ENCODE results near the gene MRPL4. TPM values are rescaled to one million over a fixed set of nuclear protein-coding genes. Genes with fewer than 3 reads are reported as not detected.

The MRPL4 gene
- total RNA-seq: 13.9 and 15.7 TPM in 2 replicates

DNA sequence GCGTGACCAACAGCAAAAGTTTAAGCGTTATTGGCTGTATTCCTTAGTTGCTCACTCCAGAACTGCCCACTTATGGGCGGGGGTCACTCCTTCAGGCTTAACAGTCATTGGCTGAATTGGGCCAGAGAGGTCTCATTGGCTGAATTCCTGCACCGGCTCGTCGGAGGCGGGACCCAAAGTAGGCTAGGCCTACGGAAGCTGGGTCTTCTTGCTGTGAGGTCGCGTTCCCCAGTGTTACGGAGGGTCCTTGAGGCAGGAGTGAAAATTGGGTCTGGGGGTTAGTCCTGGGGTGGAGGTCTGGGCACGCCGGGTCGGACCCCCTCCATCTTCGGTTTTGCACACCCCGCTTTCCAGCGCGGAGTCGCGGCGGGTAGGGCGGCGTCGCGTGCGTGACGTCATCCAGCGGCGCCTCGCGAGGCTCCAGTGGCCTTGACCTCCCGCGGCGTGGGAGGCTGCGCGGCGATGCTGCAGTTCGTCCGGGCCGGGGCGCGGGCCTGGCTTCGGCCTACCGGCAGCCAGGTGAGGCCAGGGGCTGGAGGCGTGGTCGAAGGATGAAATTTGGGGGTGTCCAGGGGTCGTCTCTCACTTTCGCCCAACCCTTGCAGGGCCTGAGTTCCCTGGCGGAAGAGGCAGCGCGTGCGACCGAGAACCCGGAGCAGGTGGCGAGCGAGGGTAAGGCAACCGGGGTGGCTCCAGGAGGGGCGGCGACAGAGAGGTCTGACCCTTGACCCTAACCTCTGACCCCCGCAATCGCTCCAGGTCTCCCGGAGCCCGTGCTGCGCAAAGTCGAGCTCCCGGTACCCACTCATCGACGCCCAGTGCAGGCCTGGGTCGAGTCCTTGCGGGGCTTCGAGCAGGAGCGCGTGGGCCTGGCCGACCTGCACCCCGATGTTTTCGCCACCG, at the start of gene MRPL4:
TSS of gene MRPL4 (plus strand) at position 423 of the 903 bp plus-strand sequence. CDS start at position 463, 40 bp downstream.

DNA sequence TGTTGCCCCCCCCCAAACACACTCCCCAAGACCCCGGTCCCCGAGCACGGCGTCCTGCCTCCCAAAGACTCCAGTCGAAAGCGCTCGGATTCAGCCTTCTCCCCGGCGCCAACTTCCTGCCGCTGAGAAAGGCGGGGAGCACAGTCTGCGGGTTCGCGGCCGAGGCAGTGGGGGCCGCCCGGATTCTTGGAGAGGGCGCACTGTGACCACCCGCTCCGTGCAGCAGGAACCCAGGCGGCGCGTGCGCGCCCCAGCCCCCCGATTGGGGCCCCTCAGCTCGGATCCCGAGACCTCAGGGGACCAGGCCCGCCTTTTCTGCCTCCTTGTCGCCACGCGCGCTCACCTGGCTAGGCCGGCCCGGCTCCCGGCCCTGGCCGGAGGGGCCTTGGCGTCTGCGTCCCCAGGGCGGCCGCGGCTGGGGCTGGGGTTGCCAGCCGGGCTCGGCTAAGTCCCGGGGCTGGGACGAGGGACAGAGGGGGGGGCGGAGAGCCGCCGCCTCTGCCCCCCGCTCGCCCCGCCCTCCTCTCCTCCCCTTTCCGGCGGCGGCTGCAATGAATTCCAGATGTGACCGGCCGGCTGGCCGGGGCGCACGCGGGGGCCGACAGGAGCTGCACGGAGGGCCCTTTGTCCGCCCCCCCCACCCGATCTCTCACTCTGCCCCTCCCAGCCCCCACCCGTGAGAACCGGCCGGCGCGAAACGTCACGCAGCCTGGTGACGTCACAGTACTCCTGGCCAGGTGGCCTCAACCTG, 21.0 kb upstream of the MRPL4 start, which contains the start of gene S1PR2:
TSS of gene S1PR2 (minus strand) at position 471 of the 751 bp plus-strand sequence. CDS start 6,426 bp downstream, outside the sequence.

DNA sequence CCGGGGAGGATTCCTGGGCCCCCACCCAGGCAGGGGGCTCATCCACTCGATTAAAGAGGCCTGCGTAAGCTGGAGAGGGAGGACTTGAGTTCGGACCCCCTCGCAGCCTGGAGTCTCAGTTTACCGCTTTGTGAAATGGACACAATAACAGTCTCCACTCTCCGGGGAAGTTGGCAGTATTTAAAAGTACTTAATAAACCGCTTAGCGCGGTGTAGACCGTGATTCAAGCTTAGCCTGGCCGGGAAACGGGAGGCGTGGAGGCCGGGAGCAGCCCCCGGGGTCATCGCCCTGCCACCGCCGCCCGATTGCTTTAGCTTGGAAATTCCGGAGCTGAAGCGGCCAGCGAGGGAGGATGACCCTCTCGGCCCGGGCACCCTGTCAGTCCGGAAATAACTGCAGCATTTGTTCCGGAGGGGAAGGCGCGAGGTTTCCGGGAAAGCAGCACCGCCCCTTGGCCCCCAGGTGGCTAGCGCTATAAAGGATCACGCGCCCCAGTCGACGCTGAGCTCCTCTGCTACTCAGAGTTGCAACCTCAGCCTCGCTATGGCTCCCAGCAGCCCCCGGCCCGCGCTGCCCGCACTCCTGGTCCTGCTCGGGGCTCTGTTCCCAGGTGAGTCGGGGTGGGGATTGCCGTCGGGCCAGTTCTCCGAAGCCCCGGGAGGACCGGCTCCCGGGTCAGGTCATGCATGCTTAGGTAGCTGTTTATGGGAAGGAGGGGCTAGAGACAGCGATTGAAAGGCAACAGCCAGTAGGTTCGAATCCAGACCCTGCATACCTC, 18.8 kb downstream of the MRPL4 start, which contains the start of gene ICAM1:
TSS of gene ICAM1 (plus strand) at position 505 of the 779 bp plus-strand sequence. CDS start at position 545, 40 bp downstream.

DNA sequence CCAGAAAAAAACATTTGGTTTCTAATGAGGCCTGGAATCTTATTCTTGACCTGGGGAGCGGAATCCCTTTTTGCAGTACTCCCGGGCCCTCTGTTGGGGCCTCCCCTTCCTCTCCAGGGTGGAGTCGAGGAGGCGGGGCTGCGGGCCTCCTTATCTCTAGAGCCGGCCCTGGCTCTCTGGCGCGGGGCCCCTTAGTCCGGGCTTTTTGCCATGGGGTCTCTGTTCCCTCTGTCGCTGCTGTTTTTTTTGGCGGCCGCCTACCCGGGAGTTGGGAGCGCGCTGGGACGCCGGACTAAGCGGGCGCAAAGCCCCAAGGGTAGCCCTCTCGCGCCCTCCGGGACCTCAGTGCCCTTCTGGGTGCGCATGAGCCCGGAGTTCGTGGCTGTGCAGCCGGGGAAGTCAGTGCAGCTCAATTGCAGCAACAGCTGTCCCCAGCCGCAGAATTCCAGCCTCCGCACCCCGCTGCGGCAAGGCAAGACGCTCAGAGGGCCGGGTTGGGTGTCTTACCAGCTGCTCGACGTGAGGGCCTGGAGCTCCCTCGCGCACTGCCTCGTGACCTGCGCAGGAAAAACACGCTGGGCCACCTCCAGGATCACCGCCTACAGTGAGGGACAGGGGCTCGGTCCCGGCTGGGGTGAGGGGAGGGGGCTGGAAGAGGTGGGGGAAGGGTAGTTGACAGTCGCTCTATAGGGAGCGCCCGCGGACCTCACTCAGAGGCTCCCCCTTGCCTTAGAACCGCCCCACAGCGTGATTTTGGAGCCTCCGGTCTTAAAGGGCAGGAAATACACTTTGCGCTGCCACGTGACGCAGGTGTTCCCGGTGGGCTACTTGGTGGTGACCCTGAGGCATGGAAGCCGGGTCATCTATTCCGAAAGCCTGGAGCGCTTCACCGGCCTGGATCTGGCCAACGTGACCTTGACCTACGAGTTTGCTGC, 35.1 kb downstream of the MRPL4 start, which contains the start of gene ICAM4:
TSS of gene ICAM4 (plus strand) at position 153 of the 935 bp plus-strand sequence. CDS start at position 211, 58 bp downstream.

DNA sequence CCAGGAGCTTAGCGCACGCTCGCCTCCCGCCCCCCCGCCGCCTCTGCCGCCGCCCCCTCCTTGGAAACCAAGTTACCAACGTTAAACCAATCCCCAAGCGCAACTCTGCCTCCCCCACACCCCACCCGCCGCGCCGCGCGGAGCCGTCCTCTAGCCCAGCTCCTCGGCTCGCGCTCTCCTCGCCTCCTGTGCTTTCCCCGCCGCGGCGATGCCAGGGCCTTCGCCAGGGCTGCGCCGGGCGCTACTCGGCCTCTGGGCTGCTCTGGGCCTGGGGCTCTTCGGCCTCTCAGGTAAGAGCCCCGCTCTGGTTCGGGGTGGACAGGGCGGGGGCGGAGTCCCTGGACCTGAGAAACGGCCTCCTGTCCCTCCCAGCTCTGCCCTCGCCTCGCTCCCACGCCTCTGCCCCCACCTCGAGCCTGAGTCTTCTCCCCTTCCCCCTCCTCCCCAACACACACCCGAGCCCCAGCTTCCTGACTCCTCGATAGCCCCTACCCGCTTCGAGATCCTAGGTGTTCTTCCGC, 37.9 kb downstream of the MRPL4 start, which contains the start of gene ICAM5:
TSS of gene ICAM5 (plus strand) at position 117 of the 521 bp plus-strand sequence. CDS start at position 209, 92 bp downstream.

DNA sequence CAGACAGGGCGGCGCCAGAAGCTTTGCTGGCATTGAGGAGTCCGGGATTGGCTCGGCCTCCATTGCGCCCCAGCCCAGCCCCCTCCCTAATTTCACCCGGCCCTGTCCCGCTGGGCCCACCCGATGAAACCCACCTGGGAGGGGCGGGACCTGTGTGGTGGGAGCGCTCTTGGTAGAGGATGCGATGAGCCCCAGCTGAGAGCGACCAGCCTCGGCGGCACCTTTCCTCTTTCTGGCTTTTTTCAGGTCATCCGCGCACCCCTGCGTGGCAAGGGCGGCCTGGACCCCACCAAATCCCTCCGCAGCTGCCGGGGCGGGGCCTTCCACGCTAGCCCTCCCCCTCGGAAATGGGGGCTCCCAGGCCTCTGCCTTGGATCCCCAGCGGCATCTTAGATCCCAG, 57.4 kb downstream of the MRPL4 start, which contains the start of gene ZGLP1:
TSS of gene ZGLP1 (minus strand) at position 393 of the 400 bp plus-strand sequence.

Other genes starting within 250 kb of the MRPL4 start
- gene COL5A3, start 241.7 kb upstream of the MRPL4 start, total RNA-seq: 3.5 and 6.3 TPM in 2 replicates
- gene RDH8, start 238.7 kb upstream of the MRPL4 start, total RNA-seq: not detected in 2 replicates
- gene SHFL, start 165.9 kb upstream of the MRPL4 start, total RNA-seq: 18.4 and 22.4 TPM in 2 replicates
- 0.13 and 0.25 TPM in 2 replicates for gene ANGPTL6, start 149.5 kb upstream of the MRPL4 start, total RNA-seq
- 17.3 and 26.7 TPM in 2 replicates for gene PPAN, start 145.9 kb upstream of the MRPL4 start, total RNA-seq
- 1.2 and 1.3 TPM in 2 replicates for gene P2RY11, start 140.5 kb upstream of the MRPL4 start, total RNA-seq
- 294 and 341 TPM in 2 replicates for gene EIF3G, start 132.3 kb upstream of the MRPL4 start, total RNA-seq
- 39.1 and 39.9 TPM in 2 replicates for gene DNMT1, start 57.3 kb upstream of the MRPL4 start, total RNA-seq
- gene S1PR2, start 20.9 kb upstream of the MRPL4 start, total RNA-seq: 9.1 and 9.4 TPM in 2 replicates
- 1.3 and 4.9 TPM in 2 replicates for gene ICAM1, start 18.9 kb downstream of the MRPL4 start, total RNA-seq
- gene ICAM4, start 34.7 kb downstream of the MRPL4 start, total RNA-seq: 0.13 and 0.62 TPM in 2 replicates
- gene ICAM5, start 37.7 kb downstream of the MRPL4 start, total RNA-seq: 0.26 and 0.56 TPM in 2 replicates
- gene ZGLP1, start 57.6 kb downstream of the MRPL4 start, total RNA-seq: 0.12 and 0.13 TPM in 2 replicates
- 19.3 and 19.7 TPM in 2 replicates for gene FDX2, start 63.8 kb downstream of the MRPL4 start, total RNA-seq
- 5.5 and 5.7 TPM in 2 replicates for gene RAVER1, start 81.3 kb downstream of the MRPL4 start, total RNA-seq
- gene ICAM3, start 87.4 kb downstream of the MRPL4 start, total RNA-seq: 15.2 and 21.5 TPM in 2 replicates
- gene TYK2, start 128.4 kb downstream of the MRPL4 start, total RNA-seq: 49.8 and 62.4 TPM in 2 replicates
- gene CDC37, start 151.3 kb downstream of the MRPL4 start, total RNA-seq: 183 and 233 TPM in 2 replicates
- gene PDE4A, start 168.3 kb downstream of the MRPL4 start, total RNA-seq: 2.4 and 3.5 TPM in 2 replicates